ENCODE data around the gene C19orf85. TPM values are rescaled to one million over a fixed set of nuclear protein-coding genes. Genes with fewer than 3 reads are reported as not detected.
A peak's percentile ranks its signal among the peaks of the same experiment; 100 is the strongest.

C19orf85 gene
- polyA plus RNA-seq, 1 of the 3 experiments (the other 2 are of a cell fraction) = not detected

- TF ChIP-seq REST (IDR thresholded peaks at IDR 0.05; ENCODE audit: low read depth, low read length) (no peak), YY1 (IDR thresholded peaks at IDR 0.05; ENCODE audit: low read depth) (no peak), TAF1 (IDR thresholded peaks at IDR 0.05; ENCODE audit: borderline replicate concordance, low read depth, low read length) (no peak), EP300 (IDR thresholded peaks at IDR 0.05; ENCODE audit: borderline replicate concordance in 1 of 2, low read depth in 1 of 2, low read length in 1 of 2) (no peak), ELF1 (IDR thresholded peaks at IDR 0.05) (peak; percentile 50; the same call in 1 of the 2 replicates), EZH2phosphoT487 (IDR thresholded peaks at IDR 0.05; ENCODE audit: borderline replicate concordance, low read depth) (no peak), PBX3 (IDR thresholded peaks at IDR 0.05) (no peak), RAD21 (IDR thresholded peaks at IDR 0.05; ENCODE audit: low read length) (peak; percentile 93)
These were observed 39.1 kb upstream of the C19orf85 start (continued) for GRCh38 chr19:55503502-55504251.

- ChIA-PET CTCF (interaction anchor here (0.7 to 3.8 kb wide), 20 partner anchors 11 to 361 kb away, joined by 3 to 162 read pairs (median 8); partner anchors contain the start of genes NAT14, SSC5D, ZNF628 and ZNF784), POLR2A (interaction anchor here (1.2 to 1.7 kb wide), 4 partner anchors 18 to 96 kb away, joined by 4 to 12 read pairs (median 9); partner anchors contain the start of genes NAT14, UBE2S and ZNF628)
These were observed 38.6 kb upstream of the C19orf85 start for GRCh38 chr19:55503157-55503501.

More at GRCh38 chr19:55503157-55503501, 38.6 kb upstream of the C19orf85 start:
- Histone ChIP-seq H2AFZ (ENCODE audit: low read depth) (peak overlapping the region; percentile 75; the same call in 1 of the 2 replicates), H3K4me1 (ENCODE audit: control insufficient read depth in 1 of 2, insufficient read depth in 2 of 2, low read depth in 1 of 2, low read length in 1 of 2) (peaks cover 0 to 6% of the 10 kb centered on the region in 2 experiments; a peak in 1 of 4 replicates), H3F3A (replicated peaks; ENCODE audit: insufficient read depth) (peaks cover 5% of the 10 kb centered on the region), H3K9me2 (no peaks in the 10 kb centered on the region), H4K20me1 (ENCODE audit: insufficient read depth) (no peaks in the 10 kb centered on the region), H3K27ac (ENCODE audit: low read depth in 2 of 2, low read length in 1 of 2) (no peak overlapping the region), H3K9ac (no peak overlapping the region), H3K27me3 (ENCODE audit: insufficient read depth) (no peaks in the 10 kb centered on the region), H3K79me2 (ENCODE audit: insufficient read depth) (no peaks in the 10 kb centered on the region), H3K36me3 (replicated peaks in 1 of 2; ENCODE audit: control insufficient read depth in 1 of 2, insufficient read depth in 2 of 2, low read length in 1 of 2) (no peaks in the 10 kb centered on the region), H3K9me3 (no peaks in the 10 kb centered on the region), H3K4me2 (0 out of 2 replicates have a peak overlapping the region, but pooled peaks have one; percentile 70), H3K4me3 (ENCODE audit: low read depth in 2 of 2, low read length in 1 of 2) (no peak overlapping the region)
- TF ChIP-seq RCOR1 (IDR thresholded peaks at IDR 0.05; ENCODE audit: low read length) (no peak), NFIC (IDR thresholded peaks at IDR 0.05; ENCODE audit: borderline replicate concordance) (no peak)
- WGBS (ENCODE audit: low lambda C conversion rate) = 88% methylated on average over 17 of the region's 17 CpGs
- DNase-seq = no peak

All from SK-N-SH (cell line).